T-helper 9 cell (primary cell): Measurements from ENCODE around the gene PRG2.

Experiments
- DNase-seq: peaks from one replicate; pipeline ENCODE4 v3.0.0-alpha.2; 2020

Gene PRG2

DNA sequence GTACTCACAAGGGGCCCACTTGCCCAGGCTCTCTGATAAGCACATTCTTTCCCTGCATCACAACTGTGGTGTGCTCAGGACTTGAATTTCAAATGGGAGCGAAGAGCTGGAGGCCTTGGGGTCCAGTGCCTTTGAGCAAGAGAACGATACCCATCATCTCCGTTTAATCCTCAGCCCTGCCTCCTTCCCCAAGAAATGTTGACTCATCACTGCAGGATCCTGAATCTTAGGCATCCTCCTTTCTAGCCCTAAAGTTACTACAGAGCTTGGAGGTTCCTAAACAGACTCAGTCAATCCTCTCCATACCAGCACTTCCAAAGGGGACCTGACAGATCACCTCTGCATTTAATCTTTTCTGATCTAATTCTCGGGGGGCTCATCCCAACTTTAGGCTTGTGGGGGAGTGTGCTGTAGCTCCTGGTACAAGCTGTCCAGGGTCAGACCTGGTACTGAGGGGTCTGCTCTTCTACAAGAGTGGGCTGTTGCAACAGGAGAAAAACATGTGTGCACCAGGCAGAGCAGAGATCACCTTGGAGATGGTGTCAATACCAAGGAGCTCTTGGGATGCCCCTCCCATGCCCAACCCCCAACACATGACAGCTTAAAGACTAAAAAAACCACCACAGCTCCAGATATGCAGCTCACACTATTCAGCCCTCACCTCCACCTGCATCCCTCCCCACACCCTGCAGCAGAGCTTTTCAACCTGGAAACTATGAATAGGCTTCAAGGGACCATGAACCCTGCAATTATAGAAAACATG is 3.9 kb upstream of the PRG2 start:
- no peak for DNase-seq

GRCh38 chr11:57392763-57393105 is 2.3 kb upstream of the PRG2 start:
- DNase-seq, result no peak

DNA sequence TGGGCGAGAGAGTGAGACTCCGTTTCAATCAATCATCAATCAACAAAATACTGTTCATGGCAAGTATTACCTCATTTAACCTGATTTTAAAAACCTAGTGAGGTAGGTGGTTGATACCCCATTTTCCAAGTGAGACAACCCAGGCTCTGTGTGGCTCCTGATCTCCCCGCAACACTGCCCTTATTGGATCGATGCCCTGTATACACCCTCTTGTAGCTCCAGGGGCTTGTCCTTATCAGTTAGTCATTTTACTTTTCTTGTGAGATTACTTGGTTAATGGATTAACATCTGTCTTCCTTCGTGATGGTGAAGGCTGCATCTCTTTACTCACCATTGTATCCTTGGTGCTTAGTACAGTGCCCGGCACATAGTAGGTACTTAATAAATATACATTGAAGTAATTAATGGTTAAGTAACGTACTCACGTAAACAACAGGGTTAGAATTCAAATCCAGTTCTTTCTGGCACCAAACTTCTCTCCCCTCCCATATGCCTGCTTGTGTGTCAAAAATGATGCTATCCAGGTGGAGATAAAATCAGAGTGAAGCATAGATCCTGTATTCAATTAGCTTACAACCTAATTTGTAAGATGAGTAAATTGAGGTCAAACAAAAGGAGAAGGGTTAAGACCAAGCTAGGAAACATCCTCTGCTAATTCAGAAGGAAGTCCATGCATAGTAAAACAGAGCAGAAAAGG is 1.8 kb upstream of the PRG2 start:
- DNase-seq, result no peak

DNA sequence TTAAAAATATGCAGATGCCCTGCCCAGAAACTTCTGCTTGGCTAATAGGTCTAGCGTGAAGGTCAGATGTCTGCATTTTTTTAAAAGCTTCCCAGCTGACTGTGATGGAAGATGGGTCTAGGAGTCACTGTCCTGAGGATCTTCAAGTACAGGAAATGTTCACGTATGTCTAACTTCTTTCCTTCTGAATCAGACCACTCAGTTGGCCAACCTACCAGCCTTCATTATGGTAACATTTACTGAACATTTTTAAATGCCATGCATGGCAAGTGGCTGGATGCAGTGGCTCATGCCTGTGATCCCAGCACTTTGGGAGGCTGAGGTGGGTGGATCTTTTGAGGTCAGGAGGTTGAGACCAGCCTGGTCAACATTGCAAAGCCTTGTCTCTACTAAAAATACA is 1.1 kb upstream of the PRG2 start:
- no peak for DNase-seq

GRCh38 chr11:57391111-57391510 is 661 bp upstream of the PRG2 start:
- DNase-seq, result no peak

DNA sequence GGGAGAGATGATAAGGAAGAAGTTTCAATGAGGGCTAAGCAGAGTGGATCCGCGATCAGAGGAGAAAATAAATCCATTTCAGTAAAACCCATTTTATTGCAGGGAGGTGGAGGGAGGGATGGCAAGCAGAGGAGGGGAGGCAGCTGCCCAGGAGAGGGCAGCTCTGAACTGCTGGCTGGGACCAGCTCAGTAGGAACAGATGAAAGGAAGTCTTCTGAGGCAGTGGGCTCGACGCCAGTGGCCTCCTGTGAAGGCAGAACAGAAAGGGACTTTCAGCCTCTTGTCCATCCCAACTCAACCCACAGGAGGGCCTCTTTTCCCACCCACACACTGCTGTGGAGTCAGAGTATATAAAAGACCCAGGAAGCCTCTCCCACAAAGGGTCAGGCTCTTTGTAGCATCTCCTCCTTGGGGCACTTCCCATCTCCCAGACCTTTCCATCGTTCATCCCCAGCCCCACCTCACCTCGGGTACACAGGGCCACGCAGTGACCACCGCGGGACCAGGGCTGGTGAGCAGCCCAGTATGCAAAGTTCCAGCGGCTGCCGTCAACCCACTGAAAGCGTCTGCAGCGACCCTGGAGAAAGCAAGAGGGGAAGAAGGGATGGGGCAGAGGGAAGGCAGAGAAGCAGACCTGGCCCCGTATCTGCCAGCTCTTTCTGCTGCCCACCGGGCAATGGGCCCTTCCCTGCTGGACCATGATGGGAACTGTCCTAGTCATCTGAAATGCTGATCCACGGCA is 3.0 kb downstream of the PRG2 start:
- no peak for DNase-seq

DNA sequence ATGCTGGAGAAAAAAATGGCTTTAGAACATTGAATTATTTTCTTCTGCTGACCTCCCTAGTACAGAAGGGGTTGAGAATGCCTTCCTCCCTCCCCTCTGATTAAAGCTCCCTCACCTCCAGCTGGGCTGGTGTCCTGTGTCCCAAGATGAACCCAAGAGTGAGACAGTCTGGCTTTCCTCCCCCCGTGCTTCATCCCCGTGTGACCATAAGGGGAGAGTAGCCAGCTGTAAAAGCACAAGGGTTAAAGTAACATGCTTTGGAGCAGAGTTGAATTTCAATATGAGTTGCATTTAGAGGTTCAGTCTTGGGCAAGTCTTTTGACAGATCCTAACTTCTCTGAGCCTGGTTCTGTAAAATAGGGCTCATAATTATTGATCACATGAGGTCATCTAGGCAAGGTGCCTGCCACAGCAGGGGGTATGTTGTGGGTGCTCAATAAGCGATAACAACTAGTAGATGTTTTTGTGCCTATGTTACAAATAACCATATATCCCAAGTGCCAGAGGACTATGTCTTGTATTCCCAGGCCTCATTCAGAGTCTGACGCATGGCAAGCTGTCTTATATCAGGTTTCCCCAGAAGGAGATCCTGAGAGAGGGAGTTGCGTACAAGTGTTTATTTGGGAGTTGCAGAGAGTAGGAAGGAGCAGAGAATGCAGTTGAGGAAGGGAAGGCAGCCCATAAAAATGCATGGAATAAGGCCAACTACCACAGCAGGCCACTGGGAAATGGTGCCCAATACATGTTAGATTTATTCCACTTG is 4.1 kb downstream of the PRG2 start:
- DNase-seq, result no peak

GRCh38 chr11:57380975-57381374 is 9.5 kb downstream of the PRG2 start, which contains the start of gene PRG3:
PRG3 (minus strand) TSS chr11:57381150; CDS start chr11:57380708, 442 bp downstream.
- DNase-seq, result no peak

DNA sequence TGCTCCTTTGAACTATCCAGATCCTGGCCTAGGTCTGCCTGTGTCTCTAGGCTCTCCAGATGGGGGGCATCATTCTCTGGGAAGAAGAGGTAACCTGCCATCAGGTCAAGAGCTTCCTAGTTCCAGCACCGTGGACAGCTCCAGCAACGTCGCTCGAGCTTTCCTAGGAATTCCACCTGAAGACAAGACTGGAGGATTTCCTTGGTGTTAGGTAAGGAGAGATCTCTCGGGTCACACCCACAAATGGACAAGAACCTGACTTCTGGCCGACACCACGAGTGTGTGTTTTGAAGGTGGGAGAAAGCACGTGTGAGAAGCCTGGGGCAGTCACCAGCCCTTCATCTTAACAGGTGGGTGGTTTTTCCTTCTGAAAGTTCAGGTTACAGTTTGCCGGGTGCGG is 10.7 kb downstream of the PRG2 start:
- no peak for DNase-seq

- no peak for DNase-seq
Observed at GRCh38 chr11:57378186-57378585, 12.3 kb downstream of the PRG2 start.

DNA sequence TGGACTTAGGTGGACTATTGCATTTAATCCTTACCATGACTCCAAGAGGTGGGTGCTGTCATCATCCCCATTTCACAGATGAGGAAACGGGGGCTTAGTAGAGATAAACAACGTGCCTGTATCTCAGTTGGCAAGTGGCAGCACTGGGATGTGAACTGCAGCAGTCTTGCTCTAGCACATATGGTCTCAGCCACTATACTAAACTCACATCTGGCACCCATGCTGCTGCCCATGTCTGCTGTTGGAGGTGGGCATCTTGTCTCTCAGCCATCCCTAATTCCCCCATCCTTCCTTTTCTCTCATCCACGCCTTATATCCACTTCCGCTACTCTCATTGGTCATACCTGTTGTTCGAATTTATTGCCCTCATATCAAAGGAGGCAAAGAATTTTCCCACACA is 13.3 kb downstream of the PRG2 start:
- DNase-seq, result no peak

GRCh38 chr11:57376095-57377090 is 14.1 kb downstream of the PRG2 start:
- DNase-seq, result no peak

DNA sequence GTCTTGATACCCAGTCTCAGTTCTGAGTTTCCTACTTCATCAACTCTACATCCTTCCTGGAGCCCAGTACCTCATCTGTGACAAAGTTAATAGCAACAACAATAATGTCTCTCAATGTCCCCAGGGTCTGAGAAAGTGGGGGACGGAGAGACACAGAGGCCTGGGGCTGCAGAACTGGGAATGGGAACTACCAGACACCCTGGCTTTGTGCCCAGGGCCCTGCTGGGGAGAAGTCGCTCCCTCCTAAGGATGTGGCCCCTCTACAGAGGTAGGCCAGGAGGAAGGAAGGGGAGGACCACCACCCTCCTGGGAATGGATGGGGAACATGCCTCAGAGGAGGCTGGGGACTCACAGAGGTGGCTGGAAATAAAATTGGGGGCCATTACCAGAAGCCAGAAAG is 15.0 kb downstream of the PRG2 start:
- DNase-seq, result no peak

GRCh38 chr11:57374966-57375365 is 15.5 kb downstream of the PRG2 start:
- no peak for DNase-seq

GRCh38 chr11:57373146-57373545 is 17.3 kb downstream of the PRG2 start:
- DNase-seq, result no peak

DNA sequence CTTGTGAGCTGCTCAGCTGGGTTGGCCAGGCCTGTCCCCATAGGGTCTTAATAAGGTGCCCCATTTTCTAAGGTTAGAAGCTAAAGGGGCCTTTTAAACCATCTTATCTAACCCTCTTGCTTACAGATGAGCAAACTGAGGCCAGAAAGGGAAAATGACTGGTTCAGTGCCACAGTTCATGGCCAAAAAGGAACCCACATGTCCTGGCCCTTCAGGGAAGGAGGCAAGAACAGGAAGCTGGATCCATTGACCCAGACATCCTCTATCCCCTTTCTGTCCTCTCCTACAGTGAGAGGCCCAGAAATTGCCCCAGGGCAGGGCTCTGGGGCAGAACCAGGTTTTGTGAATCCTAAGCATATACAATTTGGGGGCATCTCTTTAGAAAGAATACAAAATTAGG is 19.5 kb downstream of the PRG2 start:
- DNase-seq, result no peak

DNA sequence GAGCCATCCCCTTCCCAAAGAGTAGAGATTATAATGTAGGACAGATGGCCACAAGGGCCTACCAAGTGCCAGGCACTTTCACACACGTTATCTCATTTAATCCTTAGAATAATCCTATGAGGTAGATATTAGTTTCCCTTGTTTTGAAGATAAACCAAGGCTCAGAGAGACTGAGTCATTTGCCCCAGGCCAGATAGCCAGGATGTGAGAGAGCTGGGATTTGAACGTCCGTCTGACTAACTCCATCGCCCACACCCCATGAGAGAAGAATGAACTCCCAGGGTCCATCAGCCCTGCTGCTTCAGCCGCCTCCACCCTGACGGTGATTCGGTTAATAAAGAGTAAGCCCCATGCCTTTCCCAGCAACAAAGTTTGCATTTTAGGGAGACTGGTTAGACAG is 20.2 kb downstream of the PRG2 start:
- no peak for DNase-seq

GRCh38 chr11:57368845-57369232 is 21.6 kb downstream of the PRG2 start:
- no peak for DNase-seq

GRCh38 chr11:57368106-57368844 is 22.2 kb downstream of the PRG2 start:
- DNase-seq, result no peak

DNA sequence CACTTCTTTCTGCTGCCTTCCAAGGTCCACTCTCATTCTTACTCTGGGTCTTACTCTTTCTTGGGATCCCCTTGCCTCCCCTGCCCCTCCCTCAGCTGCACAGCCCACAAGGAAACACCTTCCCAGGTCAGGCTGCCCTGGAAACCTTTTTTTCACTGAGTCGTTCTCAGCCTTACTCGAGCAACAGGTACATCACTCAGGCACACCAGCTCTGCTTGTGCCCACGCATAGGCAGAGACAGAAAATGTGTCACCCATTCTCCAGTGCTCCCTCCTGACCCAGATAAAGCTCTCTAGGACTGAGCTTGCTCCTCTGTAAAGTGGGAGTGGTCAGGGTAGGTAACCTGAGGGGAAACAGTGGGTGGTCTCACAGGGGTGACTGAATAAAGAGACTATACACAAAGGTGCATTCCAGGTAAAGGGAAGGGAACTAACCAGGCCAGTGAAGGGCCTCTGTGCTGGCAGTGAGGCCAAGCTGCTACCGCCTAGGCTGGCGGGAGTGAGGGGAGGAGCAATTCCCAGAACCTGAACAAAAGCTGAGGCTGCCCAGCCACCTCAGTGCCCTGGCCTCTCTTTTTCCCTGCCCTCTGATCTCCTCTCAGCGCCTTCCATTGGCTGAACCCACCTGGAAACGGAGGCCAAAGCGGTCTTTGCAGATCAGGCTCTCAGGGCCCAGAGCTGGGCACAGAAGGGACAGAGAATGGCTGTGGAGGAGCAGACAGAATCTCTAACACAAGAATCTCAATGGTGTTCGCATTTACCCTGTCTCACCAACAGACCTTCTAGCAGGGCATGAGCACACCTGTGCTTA is 25.4 kb downstream of the PRG2 start:
- no peak for DNase-seq
